Activated CD8-positive, alpha-beta T cell treated with anti-CD3 and anti-CD28 coated beads, Interleukin-2, amount 10 ng/mL, durations not matched to agents 7 days and 5 days (primary cell): Measurements from ENCODE around the gene RIN3. TPM values are rescaled to one million over a fixed set of nuclear protein-coding genes. Genes with fewer than 3 reads are reported as not detected.
A peak's percentile ranks its signal among the peaks of the same experiment; 100 is the strongest.
"Not testable (repeated sequence)": the region's sequence is repeated elsewhere in the genome, so short reads cannot be mapped to it uniquely, and the experiment has no call there.

Source experiments
- ATAC-seq: fragments of 150-1000 bp; cut with Tn5 transposase; one replicate; pipeline ENCODE4 v1.10.0; 2021; ENCODE audit warnings: moderate library complexity
- CTCF ChIA-PET: fragments of 350-600 bp; sonication (Branson Sonifier 250); formaldehyde crosslinking; loops from one replicate; lab custom pipeline; 2021; ENCODE audit warnings: antibody characterized with exemption; lab: Charles Lee
- POLR2A ChIA-PET: fragments of 350-600 bp; sonication (Branson Sonifier 250); formaldehyde crosslinking; loops from one replicate; lab custom pipeline; 2021; ENCODE audit warnings: antibody characterized with exemption; lab: Charles Lee
- DNase-seq: peaks from one replicate; pipeline ENCODE4 v3.0.0-alpha.2; 2020
- H3K27ac Mint-ChIP-seq: one replicate; pipeline ENCODE4 v1.8.0; 2021; ENCODE audit warnings: mild to moderate bottlenecking, mixed read lengths
- H3K27me3 Mint-ChIP-seq: one replicate; pipeline ENCODE4 v1.8.0; 2021; ENCODE audit warnings: low read depth, mixed read lengths
- H3K36me3 Mint-ChIP-seq: one replicate; pipeline ENCODE4 v1.8.0; 2021; ENCODE audit warnings: low read depth, mixed read lengths
- H3K4me1 Mint-ChIP-seq: one replicate; pipeline ENCODE4 v1.8.0; 2021; ENCODE audit warnings: low read depth, mixed read lengths
- H3K4me3 Mint-ChIP-seq: one replicate; pipeline ENCODE4 v1.8.0; 2021; ENCODE audit warnings: mild to moderate bottlenecking, mixed read lengths
- H3K9me3 Mint-ChIP-seq: one replicate; pipeline ENCODE4 v1.8.0; 2022; ENCODE audit warnings: mixed read lengths; ENCODE audit not compliant: insufficient read depth
- total RNA-seq, 2 experiments: library from RNA; stranded (reverse); gene quantifications; one replicate each; pipeline ENCODE4 v1.2.3, GENCODE V29; 2021

RIN3 gene
- total RNA-seq, 2 experiments from 2014 or later, result 85.6 to 89.0 TPM

DNA sequence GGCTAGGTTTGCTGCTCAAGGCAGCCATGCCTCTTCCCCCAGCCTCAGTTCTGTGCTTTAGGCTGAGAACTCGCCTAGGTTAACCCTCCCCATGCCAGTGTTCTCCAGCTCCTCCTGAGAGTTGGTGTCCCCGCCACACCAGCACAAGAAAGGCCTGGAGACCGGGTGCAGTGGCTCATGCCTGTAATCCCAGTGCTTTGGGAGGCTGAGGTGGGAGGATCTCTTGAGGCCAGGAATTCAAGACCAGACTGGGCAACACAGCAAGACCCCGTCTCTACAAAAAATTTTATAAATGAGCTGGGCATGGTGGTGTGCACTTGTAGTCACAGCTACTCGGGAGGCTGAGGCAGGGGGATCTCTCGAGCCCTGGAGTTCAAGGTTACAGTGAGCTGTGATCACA is 10.2 kb downstream of the RIN3 start:
- DNase-seq (no peak), ATAC-seq (no peak)
- H3K27me3 Mint-ChIP-seq, result no peaks in the 10 kb centered on the region
- H3K9me3 Mint-ChIP-seq, result no peaks in the 10 kb centered on the region
- H3K4me3 Mint-ChIP-seq, result no peak overlapping the region
- ChIA-PET POLR2A (interaction anchor here (0.6 to 1.2 kb wide), 5 partner anchors 9 to 20 kb away, joined by 3 to 5 read pairs (median 4); no protein-coding TSS in a partner anchor), CTCF (interaction anchor here (1.1 to 1.6 kb wide), 3 partner anchors 8 to 35 kb away, joined by 3 to 6 read pairs (median 4); no protein-coding TSS in a partner anchor)
- peaks cover 89% of the 10 kb centered on the region for H3K4me1 Mint-ChIP-seq
- peaks cover 43% of the 10 kb centered on the region for H3K36me3 Mint-ChIP-seq
- H3K27ac Mint-ChIP-seq, result peak overlapping the region; percentile 51

DNA sequence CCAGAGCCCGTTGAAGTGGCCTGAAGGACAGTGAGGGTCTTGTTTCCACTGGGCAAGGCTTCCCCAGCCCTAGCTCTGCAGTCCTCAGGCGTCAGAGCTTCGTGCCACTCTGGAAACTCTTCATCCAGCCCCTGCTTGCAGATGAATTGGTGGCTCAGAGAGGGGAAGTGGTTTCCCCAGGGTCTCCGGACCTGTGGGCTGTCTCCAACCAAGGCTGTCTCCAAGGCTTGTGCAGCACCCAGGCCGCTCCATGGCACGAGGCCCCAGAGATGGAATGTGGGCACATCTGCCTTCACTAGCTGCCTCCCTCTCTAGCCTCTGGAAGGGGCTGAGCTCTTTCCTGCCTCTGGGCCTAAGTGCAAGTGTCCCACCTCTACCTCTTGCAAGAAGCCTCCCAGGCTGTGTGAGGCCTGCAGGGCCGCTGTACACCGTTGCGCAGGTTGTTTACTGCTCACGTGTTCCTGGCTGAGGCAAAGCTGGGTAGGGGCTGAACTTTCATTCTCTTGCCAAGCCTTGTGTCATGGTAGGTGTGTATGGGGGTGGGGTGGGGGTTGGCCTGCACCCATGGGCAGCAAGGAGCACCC is 11.1 kb downstream of the RIN3 start:
- Mint-ChIP-seq H3K36me3 (peaks cover 46% of the 10 kb centered on the region), H3K4me1 (peaks cover 87% of the 10 kb centered on the region), H3K27me3 (no peaks in the 10 kb centered on the region), H3K4me3 (peak overlapping the region; percentile 8), H3K27ac (peak overlapping the region; percentile 51), H3K9me3 (no peaks in the 10 kb centered on the region)
- ChIA-PET CTCF (interaction anchor here (1.1 kb wide), 1 partner anchor 34 kb away, joined by 4 read pairs; no protein-coding TSS in a partner anchor), POLR2A (interaction anchor here (0.6 to 1.5 kb wide), 4 partner anchors 9 to 18 kb away, joined by 3 to 6 read pairs (median 3); no protein-coding TSS in a partner anchor)
- ATAC-seq (peak; percentile 41), DNase-seq (peak; percentile 30)

DNA sequence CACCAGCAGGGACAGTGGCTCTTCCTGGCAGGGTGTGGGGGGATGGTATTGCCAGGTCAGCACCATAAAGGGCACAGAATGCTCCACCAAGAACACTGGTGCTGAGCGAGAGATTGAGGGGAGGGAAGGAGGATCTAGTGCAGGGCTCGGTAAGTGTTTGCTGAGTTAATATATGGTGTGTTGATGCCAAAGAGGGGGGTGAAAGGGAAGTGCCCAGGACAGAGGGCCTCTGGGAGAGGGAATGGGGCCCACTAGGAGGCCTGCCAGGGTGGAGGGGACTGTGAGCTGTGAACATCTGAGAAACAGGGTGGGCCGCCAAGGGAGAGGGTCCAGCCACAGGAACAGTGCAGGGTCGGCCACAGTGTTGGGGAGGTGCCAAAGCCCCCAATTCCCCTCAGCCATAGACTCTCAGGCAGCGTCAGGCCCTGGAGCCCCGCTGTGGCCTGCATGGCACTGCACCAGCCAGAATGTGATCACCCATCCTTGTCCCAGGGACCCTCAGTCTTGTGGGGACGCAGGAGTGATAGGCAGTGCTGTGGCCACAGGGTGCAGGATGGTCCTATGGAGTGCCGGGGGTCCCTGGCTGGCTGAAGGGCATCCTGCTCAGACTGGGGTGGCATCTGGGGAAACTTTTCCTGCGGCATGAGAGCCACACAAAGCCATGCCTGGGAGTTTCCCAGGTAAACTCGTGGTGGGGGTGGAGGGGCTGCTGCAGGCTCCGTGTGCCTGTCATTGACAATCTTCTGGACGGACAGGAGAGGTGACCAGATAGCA is 11.9 kb downstream of the RIN3 start:
- peaks cover 47% of the 10 kb centered on the region for H3K36me3 Mint-ChIP-seq
- H3K9me3 Mint-ChIP-seq, result no peaks in the 10 kb centered on the region
- DNase-seq, result no peak
- H3K27ac Mint-ChIP-seq, result peak overlapping the region; percentile 51
- ChIA-PET POLR2A (interaction anchor here (1.1 to 1.5 kb wide), 3 partner anchors 9 to 19 kb away, joined by 3 to 6 read pairs (median 4); no protein-coding TSS in a partner anchor), CTCF (no interaction called here)
- no peak for ATAC-seq
- H3K4me3 Mint-ChIP-seq, result no peak overlapping the region
- peaks cover 87% of the 10 kb centered on the region for H3K4me1 Mint-ChIP-seq
- no peaks in the 10 kb centered on the region for H3K27me3 Mint-ChIP-seq

DNA sequence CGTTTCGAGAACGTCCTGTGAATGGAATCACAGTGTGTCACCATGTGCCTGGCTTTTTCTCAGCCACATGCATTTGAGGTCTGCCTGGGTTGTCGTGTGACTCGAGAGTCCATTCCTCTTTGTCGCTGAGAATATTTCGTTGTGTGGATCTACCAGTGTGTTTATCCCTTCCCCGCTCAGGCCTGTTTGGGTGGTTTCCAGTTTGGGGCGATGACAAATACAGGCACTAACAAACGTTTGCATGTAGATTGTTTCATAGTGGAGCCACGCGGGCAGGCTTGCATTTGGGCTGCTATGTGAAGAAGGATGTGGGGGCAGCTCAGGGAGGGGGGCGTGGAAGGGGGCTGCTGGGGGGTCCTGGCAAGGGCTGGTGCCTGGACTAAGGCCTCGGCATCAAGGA is 14.1 kb downstream of the RIN3 start:
- Mint-ChIP-seq H3K4me3 (no peak overlapping the region), H3K36me3 (peaks cover 35% of the 10 kb centered on the region), H3K27me3 (no peaks in the 10 kb centered on the region), H3K4me1 (peaks cover 87% of the 10 kb centered on the region), H3K9me3 (no peaks in the 10 kb centered on the region), H3K27ac (peak overlapping the region; percentile 22)
- ATAC-seq (no peak), DNase-seq (no peak)
- ChIA-PET CTCF (no interaction called here), POLR2A (no interaction called here)

DNA sequence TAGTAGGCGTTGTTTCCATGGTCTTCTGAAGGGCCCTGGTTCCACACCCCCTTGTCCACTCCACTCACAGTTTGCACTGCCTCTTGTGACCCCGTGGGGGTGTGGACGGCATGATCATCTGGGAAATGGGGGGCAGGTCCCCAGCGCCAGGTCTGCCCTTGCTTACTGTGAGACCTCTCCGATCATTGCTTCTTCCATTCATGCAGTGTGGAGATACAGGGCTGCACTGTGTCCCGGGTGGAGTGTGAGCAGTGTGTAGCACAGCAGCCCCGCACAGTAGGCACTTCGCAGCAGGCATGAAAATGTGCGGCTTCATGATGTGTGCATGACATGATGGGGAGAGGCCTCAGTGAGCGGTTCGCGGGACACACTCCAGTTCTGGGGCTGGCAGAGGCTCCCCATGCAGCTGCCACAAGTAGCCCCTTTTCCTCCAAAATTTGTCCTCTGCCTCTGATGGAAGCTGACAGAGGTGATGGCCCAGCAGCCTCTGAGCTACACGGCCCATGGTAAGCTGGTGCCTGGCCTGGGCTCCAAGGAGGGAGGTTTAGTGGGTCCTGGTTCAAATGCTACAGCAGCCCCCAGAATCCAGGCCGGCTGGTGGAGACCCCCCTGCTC is 15.0 kb downstream of the RIN3 start:
- H3K9me3 Mint-ChIP-seq, result no peaks in the 10 kb centered on the region
- no peak for ATAC-seq
- POLR2A ChIA-PET, result interaction anchor here (1.0 kb wide), 1 partner anchor 11 kb away, joined by 3 read pairs; no protein-coding TSS in a partner anchor
- peaks cover 90% of the 10 kb centered on the region for H3K4me1 Mint-ChIP-seq
- peaks cover 42% of the 10 kb centered on the region for H3K36me3 Mint-ChIP-seq
- no peaks in the 10 kb centered on the region for H3K27me3 Mint-ChIP-seq
- CTCF ChIA-PET, result no interaction called here
- DNase-seq, result no peak
- no peak overlapping the region for H3K4me3 Mint-ChIP-seq
- H3K27ac Mint-ChIP-seq, result peak overlapping the region; percentile 99

DNA sequence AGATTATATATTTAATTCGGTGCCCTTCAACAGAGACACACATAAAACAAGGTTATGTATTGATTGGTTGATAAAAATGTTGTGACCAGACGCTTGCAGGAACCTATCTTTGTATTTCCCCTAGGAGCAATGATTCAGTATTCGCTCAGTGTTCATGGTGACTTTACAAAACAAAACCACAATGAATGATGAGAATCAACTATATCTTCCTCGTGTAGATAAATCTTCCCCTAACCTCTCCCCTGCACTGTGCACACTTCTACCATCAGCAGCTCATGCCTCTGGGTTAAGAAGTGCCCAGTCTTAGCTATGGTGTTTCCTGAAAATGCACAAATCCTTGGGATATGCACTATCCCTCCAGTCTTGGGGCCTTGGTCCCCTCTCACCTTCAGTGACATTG is 16.3 kb downstream of the RIN3 start:
- H3K36me3 Mint-ChIP-seq, result peaks cover 45% of the 10 kb centered on the region
- no peak for ATAC-seq
- CTCF ChIA-PET, result interaction anchor here (1.0 to 1.5 kb wide), 3 partner anchors 12 to 65 kb away, joined by 3 read pairs; no protein-coding TSS in a partner anchor
- H3K27ac Mint-ChIP-seq, result peak overlapping the region; percentile 99
- POLR2A ChIA-PET, result interaction anchor here (1.1 kb wide), 1 partner anchor 12 kb away, joined by 4 read pairs; no protein-coding TSS in a partner anchor
- H3K9me3 Mint-ChIP-seq, result no peaks in the 10 kb centered on the region
- no peaks in the 10 kb centered on the region for H3K27me3 Mint-ChIP-seq
- peaks cover 87% of the 10 kb centered on the region for H3K4me1 Mint-ChIP-seq
- H3K4me3 Mint-ChIP-seq, result peak overlapping the region; percentile 18
- no peak for DNase-seq

DNA sequence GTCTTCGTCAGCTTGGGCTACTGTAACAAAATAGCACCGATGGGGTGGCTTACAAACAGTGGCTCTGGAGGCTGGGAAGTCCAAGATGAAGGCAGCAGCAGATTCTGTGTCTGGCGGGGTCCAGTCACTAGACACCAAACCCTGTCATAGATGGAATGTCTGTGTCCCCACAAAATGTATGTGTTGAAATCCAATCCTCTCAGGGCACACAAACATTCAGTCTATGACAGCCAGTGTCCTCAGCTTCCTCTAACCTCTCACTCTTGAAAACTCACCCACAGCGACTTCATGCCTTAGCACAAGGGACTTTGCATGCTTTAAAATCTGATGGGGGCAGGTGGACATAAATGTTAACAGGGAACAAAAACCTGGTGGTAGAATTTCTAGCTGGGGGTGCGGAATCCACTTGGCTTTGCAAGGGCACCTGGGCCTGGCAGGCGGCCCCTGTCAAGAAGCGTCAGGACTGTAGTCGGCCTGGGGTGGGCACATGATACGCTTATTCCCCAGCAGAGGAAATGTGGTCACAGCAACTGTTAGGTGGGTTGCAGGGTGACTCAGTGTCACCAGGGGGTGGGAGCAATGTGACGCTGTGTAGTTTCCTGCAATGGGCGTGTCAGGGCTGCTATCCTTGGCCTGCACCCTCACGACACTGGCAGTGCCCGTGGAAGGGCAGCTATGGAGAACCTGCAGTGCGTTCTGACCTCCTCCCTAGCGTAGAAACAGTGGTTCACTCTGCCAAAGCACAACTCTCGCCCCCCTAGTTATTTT is 17.7 kb downstream of the RIN3 start:
- Mint-ChIP-seq H3K4me3 (peak overlapping the region; percentile 70), H3K27ac (peak overlapping the region; percentile 99), H3K36me3 (peaks cover 54% of the 10 kb centered on the region), H3K4me1 (peaks cover 87% of the 10 kb centered on the region), H3K27me3 (no peaks in the 10 kb centered on the region), H3K9me3 (no peaks in the 10 kb centered on the region)
- ATAC-seq, result peak; percentile 89
- POLR2A ChIA-PET, result interaction anchor here (0.6 to 1.6 kb wide), 8 partner anchors 9 to 496 kb away, joined by 3 to 5 read pairs (median 4); no protein-coding TSS in a partner anchor
- CTCF ChIA-PET, result interaction anchor here (1.1 to 2.6 kb wide), 5 partner anchors 8 to 46 kb away, joined by 3 to 10 read pairs (median 3); no protein-coding TSS in a partner anchor
- peak; percentile 93 for DNase-seq

DNA sequence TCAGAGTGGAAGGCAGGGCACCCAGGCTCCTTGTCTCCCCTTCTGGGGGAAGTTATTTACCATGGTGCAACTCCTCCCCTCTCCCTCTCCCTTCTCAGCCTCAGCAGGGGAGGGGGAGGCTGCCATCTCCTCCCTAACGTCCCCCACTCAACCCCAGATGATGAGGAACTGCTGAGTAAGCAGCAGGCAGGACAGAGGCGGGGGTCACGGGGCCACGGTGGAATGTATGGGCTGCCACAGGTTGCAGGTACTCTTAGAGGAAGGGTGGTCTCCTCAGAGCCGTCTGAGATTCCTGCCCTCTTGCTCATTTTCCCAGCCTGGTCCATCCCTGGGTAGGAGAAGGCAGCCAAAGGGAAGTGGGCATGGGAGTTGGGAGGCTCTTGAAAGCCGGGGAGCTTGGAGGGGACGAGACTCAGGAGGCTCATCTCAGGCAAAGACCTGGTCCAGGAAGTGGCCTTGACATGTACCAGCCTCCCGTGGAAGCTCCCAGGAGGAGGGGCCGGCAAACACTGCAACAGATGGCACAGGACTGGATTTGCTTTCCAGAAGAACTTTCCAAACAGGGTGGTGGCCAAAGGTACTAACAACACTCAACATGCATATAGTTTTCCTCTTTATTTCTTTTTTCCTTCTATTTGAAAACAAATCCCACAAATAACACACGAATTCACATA is 19.0 kb downstream of the RIN3 start:
- Mint-ChIP-seq H3K36me3 (peaks cover 57% of the 10 kb centered on the region), H3K4me1 (peaks cover 88% of the 10 kb centered on the region), H3K27me3 (no peaks in the 10 kb centered on the region), H3K9me3 (no peaks in the 10 kb centered on the region), H3K4me3 (peak overlapping the region; percentile 70), H3K27ac (peak overlapping the region; percentile 99)
- CTCF ChIA-PET, result interaction anchor here (1.7 to 2.6 kb wide), 3 partner anchors 9 to 18 kb away, joined by 3 to 10 read pairs (median 6); no protein-coding TSS in a partner anchor
- no peak for DNase-seq
- POLR2A ChIA-PET, result interaction anchor here (1.0 to 1.6 kb wide), 4 partner anchors 8 to 17 kb away, joined by 3 to 5 read pairs (median 4); no protein-coding TSS in a partner anchor
- no peak for ATAC-seq

DNA sequence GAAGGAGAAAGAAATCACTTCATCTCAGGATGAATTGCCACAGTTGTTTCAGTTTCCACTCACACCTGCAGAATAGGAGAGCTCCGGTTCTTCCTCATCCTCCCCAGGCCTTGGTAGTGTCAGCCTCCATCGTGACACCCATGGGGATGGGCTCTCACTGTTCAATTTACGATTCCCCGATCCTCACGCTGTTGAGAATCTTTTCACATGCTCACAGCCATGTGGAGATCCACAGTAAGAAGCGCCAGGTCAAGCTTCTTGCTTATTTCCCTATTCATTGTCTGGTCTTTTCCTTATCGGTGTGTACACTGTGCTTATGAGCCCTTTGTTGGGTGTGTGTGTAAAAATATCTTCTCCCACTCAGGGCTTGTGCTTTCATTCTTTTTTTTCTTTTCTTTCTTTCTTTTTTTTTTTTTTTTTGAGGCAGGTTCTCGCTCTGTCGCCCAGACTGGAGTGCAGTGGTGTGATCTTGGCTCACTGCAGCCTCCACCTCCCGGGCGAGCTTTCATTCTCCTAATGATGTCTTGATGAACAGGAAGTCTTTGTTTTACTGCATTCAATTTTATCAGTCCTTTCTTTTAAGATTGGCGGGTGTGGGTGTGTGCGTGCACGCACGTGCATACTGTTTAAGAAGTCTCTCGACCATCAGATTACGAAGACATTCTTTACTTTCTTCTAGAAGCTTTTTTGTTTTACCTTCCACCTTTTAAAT is 21.5 kb downstream of the RIN3 start:
- Mint-ChIP-seq H3K27ac (peak overlapping the region; percentile 86), H3K9me3 (no peaks in the 10 kb centered on the region), H3K4me3 (peak overlapping the region; percentile 62), H3K4me1 (peaks cover 87% of the 10 kb centered on the region), H3K27me3 (no peaks in the 10 kb centered on the region), H3K36me3 (peaks cover 42% of the 10 kb centered on the region)
- ChIA-PET CTCF (interaction anchor here (1.0 kb wide), 2 partner anchors 9 to 16 kb away, joined by 3 to 4 read pairs; no protein-coding TSS in a partner anchor), POLR2A (interaction anchor here (0.8 to 1.9 kb wide), 8 partner anchors 9 to 413 kb away, joined by 3 to 7 read pairs (median 4); partner anchors contain the start of genes CPSF2 and NDUFB1)
- ATAC-seq (peak; percentile 15), DNase-seq (peak; percentile 55)

DNA sequence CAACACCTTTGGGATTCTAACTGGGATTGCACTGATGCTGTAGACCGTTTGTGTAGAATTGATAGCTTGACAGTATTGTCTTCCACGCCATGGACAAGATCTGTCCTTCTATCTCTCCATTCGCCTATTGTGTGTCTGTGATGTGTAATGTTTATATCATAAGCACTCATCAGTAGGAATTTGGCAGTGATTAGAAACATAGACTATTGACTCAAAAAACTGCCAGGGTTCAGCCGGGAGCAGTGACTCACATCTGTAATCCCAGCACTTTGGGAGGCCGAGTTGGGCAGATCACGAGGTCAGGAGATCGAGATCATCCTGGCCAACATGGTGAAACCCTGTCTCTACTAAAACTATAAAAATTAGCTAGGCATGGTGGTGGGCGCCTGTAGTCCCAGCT is 22.6 kb downstream of the RIN3 start:
- ATAC-seq, DNase-seq, H3K27me3 Mint-ChIP-seq, H3K9me3 Mint-ChIP-seq, CTCF ChIA-PET, POLR2A ChIA-PET: not testable (repeated sequence)
- peaks cover 42% of the 10 kb centered on the region for H3K36me3 Mint-ChIP-seq
- peak overlapping the region; percentile 86 for H3K27ac Mint-ChIP-seq
- H3K4me1 Mint-ChIP-seq, result peaks cover 87% of the 10 kb centered on the region
- peak overlapping the region; percentile 2 for H3K4me3 Mint-ChIP-seq
